NCI-H1105 treated with DMSO at 0.1 percent for 48 hours (cell line): ENCODE results near the gene P2RY1.
A peak's percentile ranks its signal among the peaks of the same experiment; 100 is the strongest.

Source experiments
- DNase-seq: peaks from one replicate; lab custom pipeline; 2025; lab: John Stamatoyannopoulos, UW

P2RY1 gene

GRCh38 chr3:152834776-152835600, at the start of gene P2RY1:
P2RY1 (plus strand) TSS chr3:152835131; CDS start chr3:152835783, 652 bp downstream.
- DNase-seq, result peak; percentile 98

- DNase-seq, result no peak
Observed at GRCh38 chr3:152786977-152787681, 47.8 kb upstream of the P2RY1 start.

DNA sequence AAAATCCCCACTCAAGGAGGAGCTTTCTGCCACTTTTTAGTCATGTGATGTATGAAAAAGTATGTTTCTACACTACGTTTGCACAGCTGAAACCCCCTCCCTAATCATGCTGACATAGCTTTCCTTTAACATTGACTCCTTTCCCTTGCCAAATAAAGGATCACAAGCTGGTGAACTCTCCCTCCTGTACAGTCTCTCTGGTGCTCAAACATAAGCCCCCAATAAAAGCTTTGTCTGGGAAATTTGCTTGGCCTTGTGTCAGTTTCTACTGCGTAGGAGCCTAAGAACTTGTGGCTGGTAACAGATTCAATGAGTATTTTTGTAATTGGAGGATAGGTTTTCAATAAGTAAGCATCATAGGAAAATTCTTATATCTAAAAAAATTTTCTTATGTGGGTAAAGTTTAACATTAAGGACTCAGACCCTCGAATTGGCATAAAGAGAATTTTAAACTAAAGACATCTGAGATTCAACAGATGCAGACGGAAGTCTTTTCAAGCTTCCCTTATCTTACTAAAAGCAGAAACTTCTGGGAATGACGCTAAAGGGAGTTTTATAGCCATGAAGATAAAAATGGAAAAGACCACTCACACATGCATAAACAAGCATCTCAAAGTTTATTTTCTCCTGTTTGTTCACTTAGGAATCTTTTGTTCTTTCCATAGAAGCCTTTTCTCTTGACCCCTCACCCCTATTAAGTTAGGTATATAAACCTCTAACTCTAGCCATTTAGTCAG, 44.1 kb upstream of the P2RY1 start:
- DNase-seq, result no peak

- DNase-seq, result no peak
Observed at GRCh38 chr3:152793969-152794368, 41.0 kb upstream of the P2RY1 start.

DNA sequence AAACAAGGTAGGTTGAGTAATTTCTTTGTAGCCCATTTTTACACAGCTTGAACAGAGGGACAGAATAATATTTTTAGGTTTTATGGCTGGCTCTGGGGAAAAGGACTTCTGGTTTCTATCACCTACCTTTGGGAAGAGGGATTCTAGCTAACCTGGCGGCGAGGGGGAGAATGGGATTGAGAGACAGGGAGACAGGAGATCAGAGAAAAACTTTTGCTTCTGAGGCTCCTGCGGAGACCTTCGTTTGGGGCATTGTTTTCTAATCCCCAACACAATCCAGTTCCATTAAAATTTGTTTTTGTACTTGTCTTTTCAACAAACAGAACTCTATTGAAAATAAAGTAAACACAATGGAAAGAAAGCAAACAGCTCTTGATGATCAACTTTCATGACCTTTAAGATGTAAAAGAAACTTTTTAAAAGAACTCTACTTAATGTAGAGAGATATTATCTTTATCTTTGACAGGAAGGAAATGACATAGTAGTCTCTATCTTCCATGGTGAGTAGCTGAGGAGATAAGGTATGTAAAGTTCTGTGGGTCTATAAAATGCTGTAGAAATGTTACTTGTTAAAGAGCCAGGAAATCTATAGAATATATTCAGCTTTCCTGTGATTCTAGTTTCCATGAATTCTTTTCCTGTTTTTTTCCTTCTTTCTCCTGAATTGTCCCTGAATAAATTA, 37.0 kb upstream of the P2RY1 start:
- no peak for DNase-seq

DNA sequence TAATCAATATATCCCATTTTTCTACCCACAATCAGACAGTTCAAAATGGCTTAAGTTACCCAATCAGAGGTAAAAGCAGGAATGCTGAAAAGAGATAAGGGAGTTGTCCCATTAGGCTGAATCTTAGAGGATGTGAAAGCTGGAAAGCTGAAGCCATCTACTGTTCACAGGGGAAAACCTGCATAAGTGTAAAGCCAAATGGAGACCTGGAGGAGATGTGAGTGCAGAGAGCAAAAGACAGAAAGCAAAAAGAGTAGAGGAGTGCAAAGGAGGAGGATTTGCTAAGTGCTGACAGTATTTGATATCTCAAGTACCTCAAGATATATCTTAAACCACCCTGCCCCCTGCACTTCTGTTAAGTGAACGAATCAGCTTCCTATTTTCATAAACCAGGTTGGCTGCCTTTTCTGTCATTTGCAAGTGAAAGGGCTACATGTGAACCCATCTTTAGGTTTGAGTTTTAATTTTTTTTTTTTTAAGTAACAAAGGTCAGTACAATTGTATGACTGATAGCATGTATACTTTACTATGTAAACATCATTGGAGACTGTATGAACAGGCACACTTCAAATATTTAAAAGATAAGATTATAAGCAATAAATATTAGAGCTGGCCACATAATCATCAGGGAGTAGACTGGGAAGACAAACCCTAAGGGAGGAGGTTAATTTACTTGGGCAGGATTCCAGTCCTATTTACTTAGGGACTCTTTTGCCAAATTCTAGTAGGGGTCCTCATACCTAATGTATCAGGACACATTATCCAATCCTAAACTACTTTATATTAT, 22.8 kb upstream of the P2RY1 start:
- no peak for DNase-seq

GRCh38 chr3:152817400-152817799, 17.5 kb upstream of the P2RY1 start:
- no peak for DNase-seq

- DNase-seq, result no peak
Observed at GRCh38 chr3:152818027-152818426, 16.9 kb upstream of the P2RY1 start.

DNA sequence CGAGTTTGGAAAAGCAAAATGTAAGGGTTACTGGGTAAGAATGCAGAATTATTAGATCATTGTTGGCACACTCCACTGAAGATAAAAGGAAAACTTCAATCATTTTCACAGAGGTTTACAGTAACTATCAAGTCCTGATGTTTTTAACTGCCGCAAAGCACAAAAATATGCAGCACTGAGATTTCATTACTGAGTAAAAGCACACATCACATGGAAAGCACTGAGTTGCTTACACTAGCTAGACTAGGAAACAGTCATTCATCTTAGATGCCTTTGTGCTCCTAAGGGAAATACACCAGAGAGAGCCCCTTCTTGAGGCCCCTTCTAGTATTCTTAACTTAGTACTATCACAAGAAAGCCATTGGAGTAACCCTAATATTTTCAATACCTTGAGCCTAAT, 11.8 kb upstream of the P2RY1 start:
- no peak for DNase-seq

- DNase-seq, result peak; percentile 10
Observed at GRCh38 chr3:152823781-152824180, 11.2 kb upstream of the P2RY1 start.

DNA sequence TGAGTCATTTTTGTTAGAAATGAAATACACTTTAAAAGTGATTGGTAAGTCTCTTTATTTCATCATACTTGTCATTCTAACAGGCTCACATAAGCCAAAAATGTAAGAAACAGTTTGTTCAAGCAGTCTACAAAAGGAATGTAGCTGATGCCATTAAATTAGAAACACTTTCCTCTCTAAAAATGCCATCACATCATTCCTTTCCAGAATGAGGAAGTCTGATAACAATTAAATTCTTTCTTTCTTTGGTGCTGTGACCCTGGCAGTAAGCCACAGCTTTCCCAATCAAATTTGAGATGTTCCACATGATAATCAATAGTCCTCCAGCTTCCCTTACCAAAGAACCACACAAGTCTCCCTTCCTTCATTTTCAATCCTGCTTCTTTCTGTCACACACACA, 9.4 kb upstream of the P2RY1 start:
- DNase-seq, result no peak

- no peak for DNase-seq
Observed at GRCh38 chr3:152826476-152826875, 8.5 kb upstream of the P2RY1 start.

- no peak for DNase-seq
Observed at GRCh38 chr3:152827313-152827712, 7.6 kb upstream of the P2RY1 start.

DNA sequence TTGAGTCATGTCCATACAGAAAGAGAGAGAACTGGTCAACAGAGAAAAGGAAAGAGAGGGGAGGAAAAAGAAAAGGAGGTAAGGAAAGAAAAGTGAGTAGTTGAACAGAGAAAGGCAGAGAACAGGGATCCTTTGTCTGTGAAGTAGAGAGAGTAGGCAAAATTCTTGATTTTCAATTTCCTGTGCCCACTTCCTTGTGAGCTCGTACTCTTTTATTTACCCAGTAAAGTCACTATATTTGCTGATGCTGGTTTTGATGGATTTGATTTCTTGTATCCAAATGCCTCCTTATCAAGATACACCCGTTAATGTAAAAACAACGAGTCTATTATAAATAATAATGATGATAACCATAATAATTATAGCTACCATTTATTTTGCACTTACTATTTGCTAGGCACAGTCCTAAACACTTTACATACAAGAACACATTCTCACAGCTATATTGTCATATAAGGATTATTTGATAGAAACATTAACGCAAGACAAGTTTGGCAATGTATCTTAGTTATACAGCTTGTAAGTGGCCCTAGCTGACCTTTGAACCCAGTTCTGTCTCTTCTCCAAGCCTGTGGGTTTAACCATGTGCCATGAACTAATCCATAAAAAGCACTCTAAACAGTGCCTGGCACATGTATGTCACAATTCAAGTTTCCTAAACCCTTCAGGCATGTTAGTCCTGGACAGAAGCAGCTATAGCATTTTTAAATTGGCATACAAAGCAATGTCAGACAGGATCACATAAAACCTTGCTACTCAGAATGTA, 6.7 kb upstream of the P2RY1 start:
- DNase-seq, result no peak

- DNase-seq, result no peak
Observed at GRCh38 chr3:152830245-152830644, 4.7 kb upstream of the P2RY1 start.

GRCh38 chr3:152832046-152832445, 2.9 kb upstream of the P2RY1 start:
- DNase-seq, result no peak

DNA sequence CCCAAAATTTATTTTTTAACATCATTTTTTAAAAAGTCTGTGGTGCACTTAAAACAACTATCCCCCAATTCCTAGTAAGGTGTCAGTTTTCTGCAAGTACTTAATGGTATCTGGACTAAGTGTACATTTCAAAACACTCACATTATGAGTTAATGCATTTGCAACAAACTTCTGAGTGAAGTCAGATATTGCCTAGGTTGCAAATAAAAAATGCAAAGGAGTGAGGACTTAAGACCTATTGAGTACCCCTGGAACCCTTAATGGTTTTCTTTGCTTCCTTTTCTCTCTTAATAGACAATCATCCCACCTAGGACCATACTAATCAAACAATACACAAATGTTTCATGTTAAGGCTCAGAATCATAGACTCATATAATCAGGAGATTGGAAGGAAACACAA, 1.8 kb upstream of the P2RY1 start:
- no peak for DNase-seq

- DNase-seq, result peak; percentile 98
Observed at GRCh38 chr3:152834191-152834775, 648 bp upstream of the P2RY1 start.

- DNase-seq, result no peak
Observed at GRCh38 chr3:152835601-152836102, 721 bp downstream of the P2RY1 start.

DNA sequence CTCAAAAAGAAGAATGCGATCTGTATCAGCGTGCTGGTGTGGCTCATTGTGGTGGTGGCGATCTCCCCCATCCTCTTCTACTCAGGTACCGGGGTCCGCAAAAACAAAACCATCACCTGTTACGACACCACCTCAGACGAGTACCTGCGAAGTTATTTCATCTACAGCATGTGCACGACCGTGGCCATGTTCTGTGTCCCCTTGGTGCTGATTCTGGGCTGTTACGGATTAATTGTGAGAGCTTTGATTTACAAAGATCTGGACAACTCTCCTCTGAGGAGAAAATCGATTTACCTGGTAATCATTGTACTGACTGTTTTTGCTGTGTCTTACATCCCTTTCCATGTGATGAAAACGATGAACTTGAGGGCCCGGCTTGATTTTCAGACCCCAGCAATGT, 1.3 kb downstream of the P2RY1 start:
- no peak for DNase-seq
